ENCODE data around the gene PDE9A. TPM values are rescaled to one million over a fixed set of nuclear protein-coding genes. Genes with fewer than 3 reads are reported as not detected.
"Not testable (repeated sequence)": the region's sequence is repeated elsewhere in the genome, so short reads cannot be mapped to it uniquely, and the experiment has no call there.

The PDE9A gene
- total RNA-seq, 1 donor from 2014 or later = 9.8 TPM

GRCh38 chr21:42799948-42800347 lies 146.5 kb downstream of the PDE9A start:
- no peak for DNase-seq

- not testable (repeated sequence) for DNase-seq
Observed at GRCh38 chr21:42801616-42802015, 148.2 kb downstream of the PDE9A start.

- DNase-seq = no peak
Observed at GRCh38 chr21:42806509-42807140, 153.2 kb downstream of the PDE9A start.

GRCh38 chr21:42807293-42807895 lies 154.0 kb downstream of the PDE9A start:
- DNase-seq = not testable (repeated sequence)

- DNase-seq = no peak
Observed at GRCh38 chr21:42807938-42808613, 154.7 kb downstream of the PDE9A start.

- no peak for DNase-seq
Observed at GRCh38 chr21:42809171-42809570, 155.8 kb downstream of the PDE9A start.

- DNase-seq = no peak
Observed at GRCh38 chr21:42809577-42810475, 156.4 kb downstream of the PDE9A start.

- DNase-seq = no peak
Observed at GRCh38 chr21:42811960-42812359, 158.5 kb downstream of the PDE9A start.

GRCh38 chr21:42812528-42813241 lies 159.3 kb downstream of the PDE9A start:
- not testable (repeated sequence) for DNase-seq

- DNase-seq = no peak
Observed at GRCh38 chr21:42815217-42815616, 161.8 kb downstream of the PDE9A start.

- peak; percentile 60 for DNase-seq
Observed at GRCh38 chr21:42818328-42818749, 164.9 kb downstream of the PDE9A start.

GRCh38 chr21:42819861-42820615 lies 166.6 kb downstream of the PDE9A start:
- no peak for DNase-seq

GRCh38 chr21:42820616-42821465 lies 167.4 kb downstream of the PDE9A start:
- no peak for DNase-seq

Other genes with a start within 250 kb of the PDE9A start
- 0.41 TPM for gene UBASH3A, start 249.7 kb upstream of the PDE9A start, total RNA-seq
- 0.10 TPM for gene RSPH1, start 157.4 kb upstream of the PDE9A start, total RNA-seq
- gene SLC37A1, start 139.8 kb upstream of the PDE9A start, total RNA-seq = 12.7 TPM
- gene WDR4, start 225.9 kb downstream of the PDE9A start, total RNA-seq = 13.7 TPM
- 57.1 TPM for gene NDUFV3, start 239.7 kb downstream of the PDE9A start, total RNA-seq